HL-60 (cell line): Measurements from ENCODE around the gene PGAP6.

Source experiments
- CTCF ChIP-seq: IDR thresholded peaks from one replicate; pipeline ENCODE4 v1.5.1; 2011; ENCODE audit warnings: low read length, control low read depth, inconsistent platforms; ENCODE audit not compliant: insufficient read depth
- POLR2AphosphoS5 ChIP-seq: IDR thresholded peaks from 2 replicates; pipeline ENCODE4 v1.6.1; 2012; ENCODE audit warnings: low read depth
- REST ChIP-seq: IDR thresholded peaks from 2 replicates; pipeline ENCODE4 v1.6.1; 2012; ENCODE audit warnings: low read depth; ENCODE audit not compliant: insufficient replicate concordance
- SPI1 ChIP-seq: IDR thresholded peaks from 2 replicates; pipeline ENCODE4 v1.6.1; 2012; ENCODE audit warnings: low read depth, mild to moderate bottlenecking, borderline replicate concordance

- TF ChIP-seq REST (no peak), CTCF (no peak), POLR2AphosphoS5 (no peak), SPI1 (no peak)
These were observed 28.1 kb downstream of the PGAP6 start for GRCh38 chr16:353404-354290.
